Peyer's patch (tissue), 4 donors: ENCODE data around the gene CRADD. TPM values are rescaled to one million over a fixed set of nuclear protein-coding genes. Genes with fewer than 3 reads are reported as not detected.

ENCODE experiments used
- DNase-seq, 3 donors: peaks; one replicate each; pipeline ENCODE4 v3.0.0-alpha.2; 2017 to 2019
- H3K27ac ChIP-seq, 4 donors: fragments of 200-600 bp; sonication (generic); one replicate each; pipeline ENCODE4 v1.5.1; 2016 to 2019
- H3K27me3 ChIP-seq, 2 donors: fragments of 200-600 bp; sonication (generic); one replicate each; pipeline ENCODE4 v1.5.1; 2019
- H3K36me3 ChIP-seq, 3 donors: fragments of 200-600 bp; sonication (generic); one replicate each; pipeline ENCODE4 v1.5.1; 2016 to 2019
- H3K4me1 ChIP-seq, 4 donors: fragments of 200-600 bp; sonication (generic); one replicate each; pipeline ENCODE4 v1.5.1; 2016 to 2019
- H3K4me3 ChIP-seq, 4 donors: fragments of 200-600 bp; sonication (generic); 1 replicate in 3 of 4; 2 replicates in 1 of 4; pipeline ENCODE4 v1.5.1; 2016 to 2019; ENCODE audit warnings: mild to moderate bottlenecking in 1 of 4
- H3K9me3 ChIP-seq, 4 donors: fragments of 200-600 bp; sonication (generic); one replicate each; pipeline ENCODE4 v1.5.1; 2016 to 2019; ENCODE audit warnings: mild to moderate bottlenecking in 1 of 4
- POLR2A ChIP-seq, 2 donors: fragments of 450-650 bp; IDR thresholded peaks; one replicate each; pipeline ENCODE4 v1.5.1; 2017; ENCODE audit warnings: antibody characterized with exemption in 2 of 2, mild to moderate bottlenecking in 2 of 2, moderate library complexity in 2 of 2
- total RNA-seq, 4 donors: library from RNA; depleted of rRNA; stranded (reverse); fragments of >200 nt; gene quantifications; one replicate each; pipeline ENCODE4 v1.1.0, GENCODE V29; 2016
- TF ChIP-seq, protein P1 (sequence below), 6 experiments: fragments of 450-650 bp in 4 of 6; fragments of 200-600 bp in 2 of 6; sonication (generic) in 1 of 6; IDR thresholded peaks; one replicate each; pipeline ENCODE4 v1.5.1; 2017 to 2019; ENCODE audit warnings: antibody characterized with exemption in 6 of 6, mild to moderate bottlenecking in 3 of 6, moderate library complexity in 1 of 6

Gene CRADD
- total RNA-seq, 4 donors from 2014 or later: 66.3 to 128 (median 89.4) TPM

DNA sequence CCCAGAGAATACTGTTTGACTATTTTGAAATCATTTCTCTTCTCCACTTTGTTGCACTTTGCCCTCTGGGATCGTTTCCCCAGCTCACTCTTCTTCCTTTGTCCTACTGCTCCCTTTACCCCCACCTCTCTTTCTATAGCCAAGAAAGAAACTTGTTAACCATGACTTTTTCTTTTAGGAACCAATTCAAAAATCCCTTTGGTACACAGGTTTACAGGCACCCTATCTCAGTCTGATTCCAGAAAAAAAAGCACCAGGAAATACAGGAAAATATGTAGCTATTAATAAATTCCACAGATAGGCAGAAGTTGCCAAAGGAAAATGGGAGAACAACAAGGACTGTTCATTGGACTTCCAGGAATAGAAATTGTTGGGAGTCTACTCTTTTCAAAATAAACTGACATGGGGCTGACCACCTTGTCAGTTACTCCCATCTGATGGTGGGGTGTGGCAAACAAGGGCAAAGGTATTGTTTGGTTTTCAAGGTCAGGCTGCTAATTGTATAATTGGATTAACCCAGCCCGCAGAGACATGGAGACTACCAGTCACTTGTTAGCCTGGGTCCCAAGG is 82.4 kb downstream of the CRADD start:
- DNase-seq: no peak
- H3K36me3 ChIP-seq: no peaks in the 10 kb centered on the region
- H3K27ac ChIP-seq: no peak overlapping the region
- H3K4me3 ChIP-seq: no peak overlapping the region
- H3K4me1 ChIP-seq: peaks cover 0 to 24% (median 0%) of the 10 kb centered on the region in 4 donors
- H3K27me3 ChIP-seq: no peaks in the 10 kb centered on the region
- H3K9me3 ChIP-seq: no peaks in the 10 kb centered on the region
- TF ChIP-seq POLR2A (IDR thresholded peaks at IDR 0.05): no peak

DNA sequence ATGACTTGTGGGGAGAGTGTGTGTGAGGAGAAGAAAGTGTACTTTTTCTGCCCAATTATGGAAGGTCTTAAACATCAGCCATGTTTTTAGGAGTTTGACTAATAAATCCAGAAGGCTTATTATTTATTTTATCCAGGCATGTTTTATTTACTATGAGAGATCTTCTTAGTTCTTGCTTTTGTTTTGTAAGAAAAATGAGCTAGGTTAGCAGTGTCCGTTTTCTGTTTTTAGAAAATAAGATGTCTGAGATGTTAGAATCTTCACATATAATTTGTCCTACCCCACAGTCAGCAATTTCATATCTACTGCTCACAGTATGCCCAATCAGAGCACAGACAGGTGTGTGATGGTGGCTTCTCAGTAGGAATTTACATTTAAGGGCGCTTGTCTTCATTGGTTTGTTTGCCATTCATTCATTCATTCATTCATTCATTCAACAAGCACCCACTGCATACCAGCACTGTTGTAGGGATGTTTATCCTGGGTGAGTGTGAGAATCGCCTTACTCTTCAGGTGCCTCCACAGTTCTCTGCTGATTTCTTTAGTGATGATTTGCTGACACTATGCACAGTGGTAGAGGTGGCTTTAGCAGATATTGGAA is 83.2 kb downstream of the CRADD start:
- no peak for DNase-seq
- H3K36me3 ChIP-seq: no peaks in the 10 kb centered on the region
- no peak overlapping the region for H3K4me3 ChIP-seq
- no peaks in the 10 kb centered on the region for H3K9me3 ChIP-seq
- no peak for TF ChIP-seq POLR2A (IDR thresholded peaks at IDR 0.05)
- TF ChIP-seq, protein P1, sequence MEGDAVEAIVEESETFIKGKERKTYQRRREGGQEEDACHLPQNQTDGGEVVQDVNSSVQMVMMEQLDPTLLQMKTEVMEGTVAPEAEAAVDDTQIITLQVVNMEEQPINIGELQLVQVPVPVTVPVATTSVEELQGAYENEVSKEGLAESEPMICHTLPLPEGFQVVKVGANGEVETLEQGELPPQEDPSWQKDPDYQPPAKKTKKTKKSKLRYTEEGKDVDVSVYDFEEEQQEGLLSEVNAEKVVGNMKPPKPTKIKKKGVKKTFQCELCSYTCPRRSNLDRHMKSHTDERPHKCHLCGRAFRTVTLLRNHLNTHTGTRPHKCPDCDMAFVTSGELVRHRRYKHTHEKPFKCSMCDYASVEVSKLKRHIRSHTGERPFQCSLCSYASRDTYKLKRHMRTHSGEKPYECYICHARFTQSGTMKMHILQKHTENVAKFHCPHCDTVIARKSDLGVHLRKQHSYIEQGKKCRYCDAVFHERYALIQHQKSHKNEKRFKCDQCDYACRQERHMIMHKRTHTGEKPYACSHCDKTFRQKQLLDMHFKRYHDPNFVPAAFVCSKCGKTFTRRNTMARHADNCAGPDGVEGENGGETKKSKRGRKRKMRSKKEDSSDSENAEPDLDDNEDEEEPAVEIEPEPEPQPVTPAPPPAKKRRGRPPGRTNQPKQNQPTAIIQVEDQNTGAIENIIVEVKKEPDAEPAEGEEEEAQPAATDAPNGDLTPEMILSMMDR (IDR thresholded peaks at IDR 0.05): no peak
- no peaks in the 10 kb centered on the region for H3K27me3 ChIP-seq
- H3K27ac ChIP-seq: no peak overlapping the region
- peaks cover 0 to 24% (median 0%) of the 10 kb centered on the region in 4 donors for H3K4me1 ChIP-seq

DNA sequence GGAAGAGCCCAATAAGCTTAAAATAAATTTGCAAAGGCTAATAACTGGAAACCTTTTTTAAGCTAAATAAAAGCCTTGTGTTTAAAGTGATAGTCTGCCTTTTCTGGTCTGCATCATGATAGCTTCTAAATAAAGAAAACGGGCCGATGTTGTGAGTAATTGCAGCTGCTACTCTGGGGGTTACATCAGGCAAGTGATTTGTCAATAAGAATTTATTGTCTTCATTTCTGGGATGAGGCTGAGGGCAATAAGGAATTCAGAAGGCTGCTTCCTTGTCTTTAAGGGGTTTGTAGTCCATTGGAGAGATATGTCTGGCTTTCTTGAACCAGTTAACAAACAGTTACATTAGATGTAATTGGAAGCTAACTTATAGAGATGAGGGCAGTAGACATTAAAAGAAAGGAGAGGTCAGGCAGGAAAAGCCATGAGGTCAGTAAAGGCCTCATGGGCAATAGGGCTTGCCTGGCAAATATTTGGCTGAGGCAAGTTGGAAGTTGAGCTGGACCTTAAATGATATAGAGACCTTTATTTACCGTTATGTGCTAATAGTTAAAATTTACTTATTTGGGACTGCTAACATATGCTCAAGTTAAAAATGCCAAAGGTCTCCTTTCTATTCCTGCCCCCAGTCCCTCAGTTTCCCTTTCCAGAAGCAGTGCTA is 85.0 kb downstream of the CRADD start:
- no peak for DNase-seq
- H3K9me3 ChIP-seq: no peaks in the 10 kb centered on the region
- TF ChIP-seq POLR2A (IDR thresholded peaks at IDR 0.05): no peak
- TF ChIP-seq, protein P1 (IDR thresholded peaks at IDR 0.05): no peak
- no peak overlapping the region for H3K27ac ChIP-seq
- peaks cover 0 to 37% (median 0%) of the 10 kb centered on the region in 4 donors for H3K4me1 ChIP-seq
- no peaks in the 10 kb centered on the region for H3K36me3 ChIP-seq
- H3K4me3 ChIP-seq: no peak overlapping the region
- no peaks in the 10 kb centered on the region for H3K27me3 ChIP-seq

DNA sequence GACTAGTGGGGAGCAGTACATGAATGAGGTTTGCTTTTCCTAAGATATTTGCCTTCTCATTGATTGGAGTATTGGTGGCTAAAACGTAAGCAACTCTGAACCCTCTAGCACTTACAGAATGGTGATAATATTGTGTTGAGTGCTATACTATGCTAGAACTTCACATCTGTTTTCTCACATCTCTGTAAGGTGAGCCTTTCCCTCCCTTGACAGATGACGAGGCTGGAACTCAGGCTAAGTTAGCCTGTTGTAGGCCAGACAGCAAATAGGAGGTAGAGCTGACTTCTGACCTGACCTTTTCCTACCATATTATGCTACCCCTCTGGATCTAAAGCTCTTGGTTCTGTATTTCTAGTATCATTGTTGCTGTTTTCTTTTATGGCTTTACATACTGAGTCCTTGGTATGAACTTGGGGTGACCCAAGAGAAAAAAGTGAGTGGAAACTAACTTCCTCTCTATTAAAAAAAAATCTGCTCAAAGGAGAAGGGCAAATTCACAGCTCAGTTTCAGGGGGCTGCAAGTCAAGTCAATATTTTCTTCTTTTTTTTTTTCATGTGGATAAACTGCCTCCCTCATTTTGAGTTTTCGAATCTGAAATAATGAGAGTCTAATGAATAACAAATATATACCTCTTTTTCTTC is 85.9 kb downstream of the CRADD start:
- Histone ChIP-seq H3K36me3 (no peaks in the 10 kb centered on the region), H3K27me3 (no peaks in the 10 kb centered on the region), H3K9me3 (no peaks in the 10 kb centered on the region), H3K4me1 (peaks cover 0 to 41% (median 0%) of the 10 kb centered on the region in 4 donors), H3K4me3 (no peak overlapping the region), H3K27ac (no peak overlapping the region)
- DNase-seq: no peak
- TF ChIP-seq POLR2A (IDR thresholded peaks at IDR 0.05): no peak
- TF ChIP-seq, protein P1 (IDR thresholded peaks at IDR 0.05): no peak

DNA sequence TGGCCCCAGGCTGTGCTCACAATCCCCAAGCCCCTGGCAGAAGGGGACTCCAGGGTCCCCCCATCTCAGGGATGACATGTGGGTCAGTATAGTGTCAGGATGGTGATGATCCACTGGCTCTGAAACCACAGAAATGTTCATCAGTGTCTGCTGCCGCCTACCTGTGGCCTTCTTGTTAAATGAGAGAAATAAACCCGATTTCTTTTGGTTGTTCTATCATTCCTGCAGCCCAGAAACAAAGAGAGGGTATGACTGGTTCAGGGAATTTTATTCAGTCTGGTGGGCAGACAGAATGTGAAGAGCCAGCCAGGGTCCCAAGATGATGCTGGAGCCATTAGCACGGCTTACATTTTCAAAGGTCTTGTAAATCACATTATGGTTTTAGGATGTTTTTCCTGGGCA is 86.6 kb downstream of the CRADD start:
- no peak for DNase-seq
- H3K4me3 ChIP-seq: no peak overlapping the region
- H3K9me3 ChIP-seq: no peaks in the 10 kb centered on the region
- peaks cover 0 to 40% (median 0%) of the 10 kb centered on the region in 4 donors for H3K4me1 ChIP-seq
- TF ChIP-seq, protein P1 (IDR thresholded peaks at IDR 0.05): no peak
- TF ChIP-seq POLR2A (IDR thresholded peaks at IDR 0.05): no peak
- H3K36me3 ChIP-seq: no peaks in the 10 kb centered on the region
- H3K27ac ChIP-seq: no peak overlapping the region
- no peaks in the 10 kb centered on the region for H3K27me3 ChIP-seq

DNA sequence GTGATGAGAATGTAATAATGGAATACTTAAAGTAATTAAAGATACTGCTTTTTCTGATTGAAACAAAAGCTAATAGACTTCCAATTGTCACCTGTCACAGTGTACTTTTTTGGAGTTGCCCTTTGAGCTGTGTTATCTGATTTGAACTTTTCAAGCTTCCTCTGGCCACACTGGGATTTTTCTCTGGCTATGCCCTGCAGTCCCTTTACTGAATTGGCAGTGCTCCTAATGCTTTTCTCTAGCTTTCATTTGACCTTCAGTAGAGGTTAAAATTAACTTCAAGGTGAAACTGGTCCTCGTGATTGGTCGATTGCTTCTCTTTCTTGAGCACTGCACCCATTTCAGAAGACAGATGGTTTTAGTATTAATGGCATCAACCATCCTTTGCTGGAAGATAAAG is 89.2 kb downstream of the CRADD start:
- TF ChIP-seq, protein P1 (IDR thresholded peaks at IDR 0.05): no peak
- no peak for TF ChIP-seq POLR2A (IDR thresholded peaks at IDR 0.05)
- H3K27ac ChIP-seq: peak overlapping the region in 1 of 4 donors; percentile 37

More for the DNA sequence above, 89.2 kb downstream of the CRADD start:
- no peaks in the 10 kb centered on the region for H3K9me3 ChIP-seq
- no peak overlapping the region for H3K4me3 ChIP-seq
- DNase-seq: no peak
- no peaks in the 10 kb centered on the region for H3K27me3 ChIP-seq
- no peaks in the 10 kb centered on the region for H3K36me3 ChIP-seq
- peaks cover 0 to 23% (median 0%) of the 10 kb centered on the region in 4 donors for H3K4me1 ChIP-seq
